ENCODE results near the gene PLPP4. TPM values are rescaled to one million over a fixed set of nuclear protein-coding genes. Genes with fewer than 3 reads are reported as not detected.

PLPP4 gene
- polyA plus RNA-seq, 3 donors: not detected

DNA sequence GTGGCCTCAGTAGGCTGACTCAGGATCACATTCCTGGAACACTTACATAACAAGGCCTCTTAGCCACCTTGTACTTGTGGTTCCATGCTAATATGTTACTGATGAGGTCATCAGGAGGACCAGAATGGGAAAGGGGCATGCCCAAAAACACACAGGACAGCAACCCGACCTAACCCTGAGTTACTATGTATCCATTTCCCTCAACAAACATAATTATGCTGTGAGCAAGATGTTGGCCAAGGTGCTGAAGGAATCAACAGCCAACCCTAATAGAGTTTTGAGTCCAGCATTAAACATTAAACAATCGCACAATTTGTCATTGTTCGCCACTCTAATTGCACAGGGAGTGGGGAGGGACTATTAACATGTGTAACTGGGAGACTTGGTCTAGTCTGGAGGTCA, 129.4 kb downstream of the PLPP4 start:
- no peak overlapping the region for H3K4me3 Mint-ChIP-seq
- no peak overlapping the region for H3K4me2 ChIP-seq (replicated peaks; ENCODE audit: extremely low read depth, low read length, poor library complexity, severe bottlenecking)
- peaks cover 0 to 5% (median 0%) of the 10 kb centered on the region in 7 donors for H3K9me3 Mint-ChIP-seq
- peaks cover 4 to 7% (median 5%) of the 10 kb centered on the region in 3 donors for H3K27me3 Mint-ChIP-seq (ENCODE audit: low read depth in 3 of 3)
- TF ChIP-seq, protein P1, sequence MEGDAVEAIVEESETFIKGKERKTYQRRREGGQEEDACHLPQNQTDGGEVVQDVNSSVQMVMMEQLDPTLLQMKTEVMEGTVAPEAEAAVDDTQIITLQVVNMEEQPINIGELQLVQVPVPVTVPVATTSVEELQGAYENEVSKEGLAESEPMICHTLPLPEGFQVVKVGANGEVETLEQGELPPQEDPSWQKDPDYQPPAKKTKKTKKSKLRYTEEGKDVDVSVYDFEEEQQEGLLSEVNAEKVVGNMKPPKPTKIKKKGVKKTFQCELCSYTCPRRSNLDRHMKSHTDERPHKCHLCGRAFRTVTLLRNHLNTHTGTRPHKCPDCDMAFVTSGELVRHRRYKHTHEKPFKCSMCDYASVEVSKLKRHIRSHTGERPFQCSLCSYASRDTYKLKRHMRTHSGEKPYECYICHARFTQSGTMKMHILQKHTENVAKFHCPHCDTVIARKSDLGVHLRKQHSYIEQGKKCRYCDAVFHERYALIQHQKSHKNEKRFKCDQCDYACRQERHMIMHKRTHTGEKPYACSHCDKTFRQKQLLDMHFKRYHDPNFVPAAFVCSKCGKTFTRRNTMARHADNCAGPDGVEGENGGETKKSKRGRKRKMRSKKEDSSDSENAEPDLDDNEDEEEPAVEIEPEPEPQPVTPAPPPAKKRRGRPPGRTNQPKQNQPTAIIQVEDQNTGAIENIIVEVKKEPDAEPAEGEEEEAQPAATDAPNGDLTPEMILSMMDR (IDR thresholded peaks at IDR 0.05): no peak
- no peaks in the 10 kb centered on the region for H3K4me1 ChIP-seq (ENCODE audit: control insufficient read depth in 1 of 2, insufficient read depth in 2 of 2, low read length in 2 of 2)
- H3K27ac ChIP-seq (ENCODE audit: low read depth in 1 of 2, low read length in 2 of 2): no peak overlapping the region
- H3K9me3 ChIP-seq (replicated peaks in 1 of 2; ENCODE audit: control insufficient read depth in 1 of 2, insufficient read depth in 1 of 2, low read length in 2 of 2): no peaks in the 10 kb centered on the region
- intact Hi-C loops (cut with micrococcal nuclease): no loop called here
- 83% methylated on average over 1 of the region's 3 CpGs for WGBS (ENCODE audit: insufficient coverage)
- no peak overlapping the region for H3K9ac ChIP-seq (ENCODE audit: insufficient read depth, low read length, poor library complexity, severe bottlenecking)
- no peak overlapping the region for H3K27ac Mint-ChIP-seq
- no peak overlapping the region for H3K4me3 ChIP-seq (replicated peaks in 1 of 3; ENCODE audit: low read depth in 2 of 3, low read length in 3 of 3)
- H2AFZ ChIP-seq (ENCODE audit: insufficient read depth, low read depth, low read length, poor library complexity, severe bottlenecking): no peak overlapping the region
- no peak for DNase-seq
- no peaks in the 10 kb centered on the region for H4K20me1 ChIP-seq (ENCODE audit: insufficient read depth, low read length)
- no peaks in the 10 kb centered on the region for H3K27me3 ChIP-seq (ENCODE audit: control insufficient read depth in 2 of 2, insufficient read depth in 2 of 2, low read length in 2 of 2)
- no peaks in the 10 kb centered on the region for H3K4me1 Mint-ChIP-seq
- no peaks in the 10 kb centered on the region for H3K36me3 Mint-ChIP-seq
- H3K36me3 ChIP-seq (replicated peaks in 1 of 2; ENCODE audit: control insufficient read depth in 1 of 2, insufficient read depth in 2 of 2, low read length in 2 of 2): no peaks in the 10 kb centered on the region
- H3K79me2 ChIP-seq (ENCODE audit: insufficient read depth, low read length): no peaks in the 10 kb centered on the region

DNA sequence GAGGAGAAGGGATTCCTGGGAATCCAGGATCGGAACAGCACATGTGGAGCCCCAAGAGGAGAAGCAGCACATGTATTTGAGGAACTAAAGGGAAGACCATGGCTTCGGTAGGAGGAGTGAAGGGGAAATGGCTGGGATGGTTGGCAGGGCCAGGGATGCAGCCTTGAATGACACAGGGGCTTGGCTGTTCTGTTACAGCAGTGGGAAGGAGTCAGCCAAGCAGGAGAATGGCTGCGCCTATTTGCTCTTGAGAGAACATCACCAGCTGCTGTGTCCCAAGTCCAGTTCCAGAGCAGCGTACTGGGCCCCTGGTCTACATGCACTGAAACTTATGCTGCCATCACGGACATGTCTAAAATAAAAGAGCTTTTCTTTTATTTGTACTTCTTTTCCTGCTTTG, 130.0 kb downstream of the PLPP4 start:
- TF ChIP-seq, protein P1 (IDR thresholded peaks at IDR 0.05): no peak
- no peaks in the 10 kb centered on the region for H3K4me1 ChIP-seq (ENCODE audit: control insufficient read depth in 1 of 2, insufficient read depth in 2 of 2, low read length in 2 of 2)
- H3K36me3 ChIP-seq (replicated peaks in 1 of 2; ENCODE audit: control insufficient read depth in 1 of 2, insufficient read depth in 2 of 2, low read length in 2 of 2): no peaks in the 10 kb centered on the region
- H3K36me3 Mint-ChIP-seq: peaks cover 0 to 1% of the 10 kb centered on the region in 2 donors
- H3K9ac ChIP-seq (ENCODE audit: insufficient read depth, low read length, poor library complexity, severe bottlenecking): no peak overlapping the region
- 72% methylated on average over 3 of the region's 5 CpGs for WGBS (ENCODE audit: insufficient coverage)
- H3K4me1 Mint-ChIP-seq: no peaks in the 10 kb centered on the region
- no peak for DNase-seq
- intact Hi-C loops (cut with micrococcal nuclease): no loop called here
- H3K4me2 ChIP-seq (replicated peaks; ENCODE audit: extremely low read depth, low read length, poor library complexity, severe bottlenecking): no peak overlapping the region
- no peaks in the 10 kb centered on the region for H4K20me1 ChIP-seq (ENCODE audit: insufficient read depth, low read length)
- H2AFZ ChIP-seq (ENCODE audit: insufficient read depth, low read depth, low read length, poor library complexity, severe bottlenecking): no peak overlapping the region
- peaks cover 0 to 5% (median 1%) of the 10 kb centered on the region in 7 donors for H3K9me3 Mint-ChIP-seq
- H3K79me2 ChIP-seq (ENCODE audit: insufficient read depth, low read length): no peaks in the 10 kb centered on the region
- no peak overlapping the region for H3K27ac Mint-ChIP-seq
- no peak overlapping the region for H3K27ac ChIP-seq (ENCODE audit: low read depth in 1 of 2, low read length in 2 of 2)
- H3K4me3 ChIP-seq (replicated peaks in 1 of 3; ENCODE audit: low read depth in 2 of 3, low read length in 3 of 3): no peak overlapping the region
- peaks cover 4 to 7% (median 5%) of the 10 kb centered on the region in 3 donors for H3K27me3 Mint-ChIP-seq (ENCODE audit: low read depth in 3 of 3)
- H3K27me3 ChIP-seq (ENCODE audit: control insufficient read depth in 2 of 2, insufficient read depth in 2 of 2, low read length in 2 of 2): no peaks in the 10 kb centered on the region
- no peak overlapping the region for H3K4me3 Mint-ChIP-seq
- H3K9me3 ChIP-seq (replicated peaks in 1 of 2; ENCODE audit: control insufficient read depth in 1 of 2, insufficient read depth in 1 of 2, low read length in 2 of 2): no peaks in the 10 kb centered on the region

All from CD14-positive monocyte (primary cell).